K562 (cell line): ENCODE measurements around the gene AGK. TPM values are rescaled to one million over a fixed set of nuclear protein-coding genes. Genes with fewer than 3 reads are reported as not detected.

Experiments used
- IRF2 ChIP-seq: sonication (generic); formaldehyde crosslinking; IDR thresholded peaks from 2 replicates; pipeline ENCODE4 v1.8.1; 2022; ENCODE audit warnings: mild to moderate bottlenecking, missing genetic modification reagents
- MAFF ChIP-seq: IDR thresholded peaks from 2 replicates; pipeline ENCODE4 v1.6.1; 2012; ENCODE audit warnings: low read length, improper control_type of control experiment
- MEIS2 ChIP-seq: fragments of 450-650 bp; IDR thresholded peaks from 2 replicates; pipeline ENCODE4 v1.6.1; 2014; ENCODE audit warnings: mild to moderate bottlenecking; ENCODE audit not compliant: partially characterized antibody
- PKNOX1 ChIP-seq: fragments of 450-650 bp; IDR thresholded peaks from 2 replicates; pipeline ENCODE4 v1.6.1; 2016
- POLR2AphosphoS2 ChIP-seq: IDR thresholded peaks from 2 replicates; pipeline ENCODE4 v1.6.1; 2012; ENCODE audit warnings: low read length, improper control_type of control experiment
- RBM22 ChIP-seq: fragments of 200-400 bp; formaldehyde crosslinking; IDR thresholded peaks from 2 replicates; pipeline ENCODE4 v1.6.1; 2018; ENCODE audit warnings: low read length, low read depth; ENCODE audit not compliant: poor library complexity, severe bottlenecking
- SIRT6 ChIP-seq: IDR thresholded peaks from one replicate; pipeline ENCODE4 v1.6.1; 2012; ENCODE audit warnings: low read depth, mild to moderate bottlenecking, control low read depth, inconsistent platforms, low read length, moderate library complexity
- ZBTB40 ChIP-seq, 2 experiments: fragments of 450-650 bp in 1 of 2; sonication (generic) in 1 of 2; formaldehyde crosslinking in 1 of 2; IDR thresholded peaks; 2 replicates each; pipeline versions ENCODE4 v1.7.1 to v1.9.0; 2016 to 2022; ENCODE audit warnings: inconsistent platforms in 1 of 2, mild to moderate bottlenecking in 1 of 2, missing genetic modification reagents in 1 of 2
- ZBTB5 ChIP-seq: fragments of 450-650 bp; IDR thresholded peaks from 2 replicates; pipeline ENCODE4 v1.6.1; 2017; ENCODE audit warnings: antibody characterized with exemption
- ZNF184 ChIP-seq: sonication (generic); formaldehyde crosslinking; IDR thresholded peaks from 2 replicates; pipeline ENCODE4 v1.5.0; 2020; ENCODE audit warnings: missing genetic modification reagents
- ZNF282 ChIP-seq: sonication (generic); formaldehyde crosslinking; IDR thresholded peaks from 2 replicates; pipeline ENCODE4 v1.8.1; 2023; ENCODE audit warnings: missing genetic modification reagents
- polyA plus RNA-seq, 8 experiments: library from polyadenylated mRNA; depleted of rRNA in 4 of 8; stranded (reverse) in 5 of 8; unstranded in 3 of 8; fragments of >200 nt; fragmentation: Nextera tagmentation in 2 of 8; fragmentation: Illumina TruSeq in 1 of 8; extraction: Ambion mirVana in 2 of 8; extraction: Trizol in 1 of 8; gene quantifications; 2 replicates each; pipeline versions ENCODE4 v1.2.1 to v1.2.3, GENCODE V29; 2011 to 2014; ENCODE audit warnings: inconsistent platforms in 1 of 8, missing spikeins in 1 of 8
- total RNA-seq, 7 experiments: library from RNA; depleted of rRNA in 6 of 7; stranded (reverse); fragments of >200 nt in 6 of 7; fragmentation: Illumina TruSeq in 2 of 7; extraction: Trizol in 2 of 7; gene quantifications; 2 replicates each; pipeline versions ENCODE4 v1.2.1 to v1.2.3, GENCODE V29; 2011 to 2021; ENCODE audit warnings: low replicate concordance in 1 of 7

The AGK gene
- total and polyA plus RNA-seq, 9 of the 15 experiments (the other 6 are each of a cell fraction or from before 2014, with no cell fraction given), result 50.7 to 128 (median 71.8) TPM

- peak; percentile 14; the same call in 1 of the 2 replicates for TF ChIP-seq PKNOX1
- TF ChIP-seq SIRT6, result no peak
- no peak for TF ChIP-seq POLR2AphosphoS2
- TF ChIP-seq RBM22, result peak; percentile 86
- TF ChIP-seq ZNF282 (CRISPR knock-in tag), result peak; percentile 65; the same call in 1 of the 2 replicates
- peak; percentile 80; the same call in 1 of the 2 replicates for TF ChIP-seq IRF2
- no peak for TF ChIP-seq ZNF184 (CRISPR knock-in tag)
- peak; percentile 97 for TF ChIP-seq ZBTB40 (IDR thresholded peaks at IDR 0.05)
- no peak for TF ChIP-seq ZBTB40 (CRISPR knock-in tag; IDR thresholded peaks at IDR 0.05)
- no peak for TF ChIP-seq MEIS2
- no peak for TF ChIP-seq ZBTB5
- TF ChIP-seq MAFF, result no peak
Measured at GRCh38 chr7:141551094-141551781, at the start of gene AGK (continued).
